Liver (tissue), 9 donors: ENCODE data around the gene MYMK. TPM values are rescaled to one million over a fixed set of nuclear protein-coding genes. Genes with fewer than 3 reads are reported as not detected.

Experiments used
- DNase-seq: peaks from one replicate; pipeline ENCODE4 v3.0.0-alpha.2; 2017; ENCODE audit warnings: low spot score
- H3K27ac ChIP-seq, 2 donors: one replicate each; pipeline ENCODE4 v1.7.0; 2013; ENCODE audit warnings: inconsistent platforms in 2 of 2, low read length in 2 of 2, control low read depth in 1 of 2, low read depth in 1 of 2, mild to moderate bottlenecking in 1 of 2
- H3K27me3 ChIP-seq, 4 donors: one replicate each; pipeline versions ENCODE4 v1.6.1 to v1.7.0; 2013; ENCODE audit warnings: low read length in 3 of 4, inconsistent platforms in 1 of 4, mild to moderate bottlenecking in 1 of 4, moderate library complexity in 1 of 4; ENCODE audit not compliant: control insufficient read depth in 4 of 4, insufficient read depth in 4 of 4
- H3K36me3 ChIP-seq, 4 donors: one replicate each; pipeline versions ENCODE4 v1.6.1 to v1.7.0; 2013; ENCODE audit warnings: low read length in 3 of 4, mild to moderate bottlenecking in 3 of 4, low read depth in 1 of 4, moderate library complexity in 1 of 4; ENCODE audit not compliant: control insufficient read depth in 4 of 4, insufficient read depth in 3 of 4
- H3K4me1 ChIP-seq, 4 donors: one replicate each; pipeline versions ENCODE4 v1.6.1 to v1.7.0; 2013; ENCODE audit warnings: low read length in 3 of 4, mild to moderate bottlenecking in 3 of 4, moderate library complexity in 1 of 4; ENCODE audit not compliant: control insufficient read depth in 4 of 4, insufficient read depth in 4 of 4
- H3K4me3 ChIP-seq, 3 donors: one replicate each; pipeline versions ENCODE4 v1.6.1 to v1.7.0; 2013; ENCODE audit warnings: low read length in 3 of 3, control low read depth in 1 of 3, low read depth in 1 of 3, mild to moderate bottlenecking in 1 of 3
- H3K9ac ChIP-seq, 2 donors: one replicate each; pipeline ENCODE4 v1.7.0; 2013; ENCODE audit warnings: low read length in 2 of 2, mild to moderate bottlenecking in 2 of 2, moderate library complexity in 2 of 2, control low read depth in 1 of 2, low read depth in 1 of 2
- H3K9me3 ChIP-seq, 4 donors: one replicate each; pipeline versions ENCODE4 v1.6.1 to v1.7.0; 2013; ENCODE audit warnings: low read length in 3 of 4; ENCODE audit not compliant: control insufficient read depth in 4 of 4
- ATF3 ChIP-seq: IDR thresholded peaks from 2 replicates; pipeline ENCODE4 v1.6.1; 2016; ENCODE audit warnings: antibody characterized with exemption
- CTCF ChIP-seq: fragments of 150-350 bp; IDR thresholded peaks from 2 replicates; pipeline ENCODE4 v1.5.1; 2017; ENCODE audit warnings: improper control_type of control experiment, low read depth, low read length; ENCODE audit not compliant: missing input control
- EGR1 ChIP-seq, 2 donors: IDR thresholded peaks; 2 replicates each; pipeline ENCODE4 v1.6.1; 2016 to 2018; ENCODE audit warnings: antibody characterized with exemption in 2 of 2, low read depth in 2 of 2
- FOXA1 ChIP-seq: IDR thresholded peaks from 2 replicates; pipeline ENCODE4 v1.6.1; 2016; ENCODE audit warnings: antibody characterized with exemption
- FOXA2 ChIP-seq: IDR thresholded peaks from 2 replicates; pipeline ENCODE4 v1.6.1; 2016; ENCODE audit warnings: antibody characterized with exemption
- GABPA ChIP-seq, 2 donors: IDR thresholded peaks in 1 of 2; conservative IDR thresholded peaks in 1 of 2; 2 replicates each; pipeline ENCODE4 v1.6.1; 2016; ENCODE audit warnings: antibody characterized with exemption in 2 of 2, mild to moderate bottlenecking in 1 of 2, moderate library complexity in 1 of 2
- HNF4A ChIP-seq, 2 donors: conservative IDR thresholded peaks; 2 replicates each; pipeline ENCODE4 v1.6.1; 2016; ENCODE audit warnings: antibody characterized with exemption in 2 of 2, mild to moderate bottlenecking in 2 of 2
- HNF4G ChIP-seq: IDR thresholded peaks from 2 replicates; pipeline ENCODE4 v1.6.1; 2016; ENCODE audit warnings: antibody characterized with exemption
- JUND ChIP-seq, 2 donors: IDR thresholded peaks; 2 replicates each; pipeline ENCODE4 v1.6.1; 2016; ENCODE audit warnings: antibody characterized with exemption in 2 of 2
- MAX ChIP-seq: IDR thresholded peaks from 2 replicates; pipeline ENCODE4 v1.6.1; 2016; ENCODE audit warnings: antibody characterized with exemption
- NR2F2 ChIP-seq: IDR thresholded peaks from 2 replicates; pipeline ENCODE4 v1.6.1; 2016; ENCODE audit warnings: antibody characterized with exemption
- RAD21 ChIP-seq, 2 donors: IDR thresholded peaks; 2 replicates each; pipeline ENCODE4 v1.6.1; 2016; ENCODE audit warnings: antibody characterized with exemption in 2 of 2, mild to moderate bottlenecking in 2 of 2
- REST ChIP-seq: IDR thresholded peaks from 2 replicates; pipeline ENCODE4 v1.6.1; 2016; ENCODE audit warnings: antibody characterized with exemption, mild to moderate bottlenecking
- RXRA ChIP-seq, 2 donors: IDR thresholded peaks; 2 replicates each; pipeline ENCODE4 v1.6.1; 2017 to 2018; ENCODE audit warnings: antibody characterized with exemption in 2 of 2, mild to moderate bottlenecking in 1 of 2
- SP1 ChIP-seq: IDR thresholded peaks from 2 replicates; pipeline ENCODE4 v1.6.1; 2018; ENCODE audit warnings: antibody characterized with exemption, mild to moderate bottlenecking
- TAF1 ChIP-seq: conservative IDR thresholded peaks from 2 replicates; pipeline ENCODE4 v1.6.1; 2016; ENCODE audit warnings: antibody characterized with exemption, mild to moderate bottlenecking
- YY1 ChIP-seq: IDR thresholded peaks from 2 replicates; pipeline ENCODE4 v1.6.1; 2016; ENCODE audit warnings: antibody characterized with exemption, mild to moderate bottlenecking
- ZBTB33 ChIP-seq: IDR thresholded peaks from 2 replicates; pipeline ENCODE4 v1.6.1; 2016; ENCODE audit warnings: antibody characterized with exemption
- WGBS: extraction: QIAGEN DNeasy Blood & Tissue Kit; methylation state at CpG from one replicate; pipeline ENCODE4 v1.1.7; 2013; 5-methylcytosine and 5-hydroxymethylcytosine counted together
- polyA plus RNA-seq, 2 donors: library from polyadenylated mRNA; stranded (reverse) in 1 of 2; unstranded in 1 of 2; fragments of 200-250 nt in 1 of 2; fragments of >200 nt in 1 of 2; fragmentation: Nextera tagmentation in 1 of 2; extraction: Ambion mirVana in 1 of 2; gene quantifications; one replicate each; pipeline versions ENCODE4 v1.2.1 to v1.2.3, GENCODE V29; 2013 to 2015
- total RNA-seq, 2 donors: library from RNA; depleted of rRNA; stranded (reverse); fragments of >200 nt; gene quantifications; one replicate each; pipeline ENCODE4 v1.2.3, GENCODE V29; 2014
- donor health status: healthy.
- donor health status: healthy.
- donor health status: healthy.
- donor health status: healthy.
- donor health status: healthy.

MYMK gene
- total and polyA plus RNA-seq, 4 donors, result not detected

- TF ChIP-seq RXRA (IDR thresholded peaks at IDR 0.05) (no peak), CTCF (no peak), RAD21 (IDR thresholded peaks at IDR 0.05) (no peak), YY1 (no peak)
These were observed 47.3 kb downstream of the MYMK start (continued) for GRCh38 chr9:133477461-133477860.

GRCh38 chr9:133476941-133477340, 47.8 kb downstream of the MYMK start:
- Histone ChIP-seq H3K9ac (no peak overlapping the region), H3K4me3 (no peak overlapping the region), H3K36me3 (no peaks in the 10 kb centered on the region), H3K27me3 (no peaks in the 10 kb centered on the region), H3K4me1 (peaks cover 0 to 15% (median 7%) of the 10 kb centered on the region in 4 donors), H3K9me3 (no peaks in the 10 kb centered on the region), H3K27ac (no peak overlapping the region)
- WGBS, result 87% methylated on average over 21 of the region's 21 CpGs
- peak in 1 of 2 donors; percentile 21 for TF ChIP-seq RXRA (IDR thresholded peaks at IDR 0.05)
- no peak for TF ChIP-seq YY1
- no peak for TF ChIP-seq GABPA (IDR thresholded peaks at IDR 0.05 in 1 of 2, conservative IDR thresholded peaks at IDR 0.05 in 1 of 2)
- no peak for DNase-seq

GRCh38 chr9:133476036-133476931, 48.5 kb downstream of the MYMK start:
- Histone ChIP-seq H3K9me3 (no peaks in the 10 kb centered on the region), H3K36me3 (no peaks in the 10 kb centered on the region), H3K27me3 (no peaks in the 10 kb centered on the region), H3K27ac (no peak overlapping the region), H3K4me1 (peaks cover 0 to 20% (median 9%) of the 10 kb centered on the region in 4 donors), H3K9ac (no peak overlapping the region), H3K4me3 (no peak overlapping the region)
- TF ChIP-seq JUND (IDR thresholded peaks at IDR 0.05) (no peak), TAF1 (no peak), RXRA (IDR thresholded peaks at IDR 0.05) (no peak), GABPA (IDR thresholded peaks at IDR 0.05 in 1 of 2, conservative IDR thresholded peaks at IDR 0.05 in 1 of 2) (no peak), CTCF (no peak), RAD21 (IDR thresholded peaks at IDR 0.05) (no peak), FOXA2 (no peak), HNF4G (no peak), ATF3 (no peak), SP1 (no peak), ZBTB33 (no peak), HNF4A (conservative IDR thresholded peaks at IDR 0.05) (no peak), FOXA1 (no peak), YY1 (no peak), NR2F2 (no peak), EGR1 (IDR thresholded peaks at IDR 0.05; ENCODE audit: low read depth in 2 of 2) (no peak), MAX (no peak), REST (no peak)
- 81% methylated on average over 27 of the region's 27 CpGs for WGBS
- DNase-seq, result no peak
